CD14-positive monocyte (primary cell): ENCODE data around the gene HOXA13. TPM values are rescaled to one million over a fixed set of nuclear protein-coding genes. Genes with fewer than 3 reads are reported as not detected.

Experiments used
- DNase-seq, 3 donors: peaks; one replicate each; pipeline ENCODE4 v3.0.0-alpha.2; 2011 to 2022
- H2AFZ ChIP-seq: 2 replicates; pipeline ENCODE4 v1.6.0; 2012; ENCODE audit warnings: mild to moderate bottlenecking, low read depth, low read length, inconsistent platforms; ENCODE audit not compliant: insufficient read depth, poor library complexity, severe bottlenecking
- H3K27ac ChIP-seq, 2 donors: 1 replicate in 1 of 2; 2 replicates in 1 of 2; pipeline ENCODE4 v1.5.1; 2012 to 2013; ENCODE audit warnings: low read length in 2 of 2, control low read depth in 1 of 2, inconsistent platforms in 1 of 2, low read depth in 1 of 2, mild to moderate bottlenecking in 1 of 2
- H3K27me3 ChIP-seq, 2 donors: one replicate each; pipeline versions ENCODE4 v1.6.0 to v1.6.1; 2011 to 2013; ENCODE audit warnings: low read length in 2 of 2; ENCODE audit not compliant: control insufficient read depth in 2 of 2, insufficient read depth in 2 of 2
- H3K36me3 ChIP-seq, 2 donors: replicated peaks in 1 of 2; 1 replicate in 1 of 2; 2 replicates in 1 of 2; pipeline versions ENCODE4 v1.5.1 to v1.6.1; 2012 to 2013; ENCODE audit warnings: low read length in 2 of 2, control low read depth in 1 of 2, inconsistent platforms in 1 of 2, mild to moderate bottlenecking in 1 of 2; ENCODE audit not compliant: insufficient read depth in 2 of 2, control insufficient read depth in 1 of 2
- H3K4me1 ChIP-seq, 2 donors: 1 replicate in 1 of 2; 2 replicates in 1 of 2; pipeline versions ENCODE4 v1.5.1 to v1.6.1; 2012 to 2013; ENCODE audit warnings: low read length in 2 of 2, control low read depth in 1 of 2, inconsistent platforms in 1 of 2, mild to moderate bottlenecking in 1 of 2, moderate library complexity in 1 of 2; ENCODE audit not compliant: insufficient read depth in 2 of 2, control insufficient read depth in 1 of 2
- H3K4me2 ChIP-seq: replicated peaks from 2 replicates; pipeline ENCODE3; 2012; ENCODE audit warnings: low read length, moderate library complexity, mild to moderate bottlenecking; ENCODE audit not compliant: poor library complexity, severe bottlenecking; ENCODE audit errors: extremely low read depth
- H3K4me3 ChIP-seq, 3 experiments: fragments of 200-600 bp in 1 of 3; sonication (generic) in 1 of 3; replicated peaks in 1 of 3; 1 replicate in 2 of 3; 2 replicates in 1 of 3; pipeline ENCODE4 v1.5.1; 2011 to 2013; ENCODE audit warnings: low read length in 3 of 3, mild to moderate bottlenecking in 3 of 3, control low read depth in 2 of 3, low read depth in 2 of 3, inconsistent platforms in 1 of 3, moderate library complexity in 1 of 3
- H3K79me2 ChIP-seq: 2 replicates; pipeline ENCODE4 v1.6.0; 2012; ENCODE audit warnings: mild to moderate bottlenecking, control low read depth, inconsistent platforms, low read length, moderate library complexity; ENCODE audit not compliant: insufficient read depth
- H3K9ac ChIP-seq: 2 replicates; pipeline ENCODE4 v1.6.0; 2017; ENCODE audit warnings: low read length, mild to moderate bottlenecking; ENCODE audit not compliant: insufficient read depth, poor library complexity, severe bottlenecking
- H3K9me3 ChIP-seq, 2 donors: replicated peaks in 1 of 2; 1 replicate in 1 of 2; 2 replicates in 1 of 2; pipeline versions ENCODE4 v1.5.1 to v1.6.1; 2012 to 2013; ENCODE audit warnings: low read length in 2 of 2, control low read depth in 1 of 2; ENCODE audit not compliant: control insufficient read depth in 1 of 2, insufficient read depth in 1 of 2
- H4K20me1 ChIP-seq: 2 replicates; pipeline ENCODE4 v1.6.0; 2012; ENCODE audit warnings: mild to moderate bottlenecking, low read length, control low read depth, moderate library complexity; ENCODE audit not compliant: insufficient read depth
- H3K27ac Mint-ChIP-seq, 7 donors: one replicate each; pipeline ENCODE4 v1.8.0; 2020; ENCODE audit warnings: mild to moderate bottlenecking in 7 of 7, mixed read lengths in 7 of 7, moderate library complexity in 6 of 7, inconsistent platforms in 2 of 7
- H3K27me3 Mint-ChIP-seq, 3 donors: one replicate each; pipeline ENCODE4 v1.8.0; 2021 to 2022; ENCODE audit warnings: low read depth in 3 of 3, mild to moderate bottlenecking in 3 of 3, mixed read lengths in 3 of 3, moderate library complexity in 3 of 3, inconsistent platforms in 1 of 3
- H3K36me3 Mint-ChIP-seq, 2 donors: one replicate each; pipeline ENCODE4 v1.8.0; 2020; ENCODE audit warnings: mixed read lengths in 2 of 2, inconsistent platforms in 1 of 2, mild to moderate bottlenecking in 1 of 2
- H3K4me1 Mint-ChIP-seq: one replicate; pipeline ENCODE4 v1.8.0; 2020; ENCODE audit warnings: mild to moderate bottlenecking, mixed read lengths
- H3K4me3 Mint-ChIP-seq, 2 donors: one replicate each; pipeline ENCODE4 v1.8.0; 2020; ENCODE audit warnings: mild to moderate bottlenecking in 2 of 2, mixed read lengths in 2 of 2, moderate library complexity in 1 of 2
- H3K9me3 Mint-ChIP-seq, 7 donors: one replicate each; pipeline ENCODE4 v1.8.0; 2020 to 2022; ENCODE audit warnings: mixed read lengths in 7 of 7, mild to moderate bottlenecking in 6 of 7, moderate library complexity in 6 of 7, inconsistent platforms in 2 of 7
- WGBS: methylation state at CpG from one replicate; pipeline ENCODE4 v1.1.5; 2013; ENCODE audit warnings: missing lambda C conversion rate; ENCODE audit not compliant: insufficient coverage; 5-methylcytosine and 5-hydroxymethylcytosine counted together
- intact Hi-C, 2 donors: fragments of 100-400 bp; cut with micrococcal nuclease; formaldehyde crosslinking; loops; one replicate each; pipeline versions ENCODE4 v1.15.0 to v1.15.1; 2023
- polyA plus RNA-seq, 3 donors: library from polyadenylated mRNA; depleted of rRNA in 1 of 3; unstranded in 2 of 3; stranded (reverse) in 1 of 3; fragments of 300-500 nt in 2 of 3; fragments of >200 nt in 1 of 3; fragmentation: Illumina TruSeq in 2 of 3; gene quantifications; 1 replicate in 2 of 3; 2 replicates in 1 of 3; pipeline ENCODE4 v1.2.3, GENCODE V29; 2012 to 2021
- TF ChIP-seq, protein P1 (sequence below): fragments of 200-600 bp; IDR thresholded peaks from one replicate; pipeline ENCODE4 v1.8.0; 2022; ENCODE audit warnings: antibody characterized with exemption, mild to moderate bottlenecking

The HOXA13 gene
- polyA plus RNA-seq, 3 donors, result not detected

DNA sequence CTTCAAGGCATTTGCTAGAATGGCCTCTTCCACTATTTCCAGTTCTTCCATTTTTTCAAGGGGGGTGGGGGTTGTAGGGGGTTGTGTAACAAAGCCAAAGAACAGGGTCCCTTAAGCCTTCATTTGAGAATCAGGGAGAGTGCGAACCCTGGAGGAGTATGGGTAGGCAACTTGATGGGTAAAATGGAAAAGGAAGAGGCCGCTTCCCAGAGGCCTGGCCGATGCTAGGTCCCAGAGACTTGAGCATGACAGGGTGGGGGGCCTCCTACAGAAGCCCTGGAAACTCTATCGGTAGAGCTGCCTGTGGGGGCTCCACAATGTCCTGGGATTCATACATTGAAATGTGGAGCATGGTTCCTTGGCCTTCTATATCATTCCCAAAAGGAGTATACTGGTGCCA is 9.1 kb upstream of the HOXA13 start:
- H3K36me3 Mint-ChIP-seq, result peaks cover 8 to 9% of the 10 kb centered on the region in 2 donors
- H3K4me3 Mint-ChIP-seq, result peak overlapping the region in 1 of 2 donors; percentile 80

DNA sequence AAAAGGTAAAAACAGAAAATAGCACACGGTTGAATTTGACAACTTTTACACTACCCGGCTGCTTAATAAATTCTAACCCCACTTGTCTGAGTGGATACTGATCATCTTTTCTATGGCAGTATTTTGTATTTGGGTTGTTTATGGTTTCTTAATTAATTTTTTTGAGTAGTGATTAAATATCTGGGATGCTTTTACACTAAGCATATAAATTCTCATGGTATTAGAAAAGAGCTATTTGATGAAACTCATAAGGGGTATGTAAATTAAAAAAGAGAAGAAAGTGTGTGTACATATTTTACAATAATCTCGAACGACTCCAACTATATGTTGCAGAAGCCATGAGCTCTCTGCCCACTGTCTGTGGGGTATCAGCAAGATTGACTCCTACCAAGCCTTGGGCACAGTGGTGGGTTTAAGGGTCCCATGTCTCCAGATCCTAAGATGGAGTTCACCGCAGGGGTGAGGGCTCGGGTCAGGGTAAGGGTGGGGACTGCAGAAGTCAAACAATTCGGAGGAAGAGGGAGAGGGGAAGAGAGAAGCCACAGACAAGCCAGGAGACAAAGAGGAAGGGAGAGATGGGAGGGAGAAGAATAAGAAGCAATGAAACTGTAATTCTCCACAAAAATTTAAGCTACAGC is 7.6 kb upstream of the HOXA13 start:
- Histone ChIP-seq H3K4me2 (no peak overlapping the region), H3K4me3 (no peak overlapping the region), H3K27ac (no peak overlapping the region), H4K20me1 (no peaks in the 10 kb centered on the region), H3K9me3 (peaks cover 4 to 33% of the 10 kb centered on the region in 2 donors), H3K9ac (no peak overlapping the region), H3K36me3 (no peaks in the 10 kb centered on the region), H3K27me3 (peaks cover 99 to 100% of the 10 kb centered on the region in 2 donors), H3K4me1 (peaks cover 17% of the 10 kb centered on the region in 2 donors), H3K79me2 (no peaks in the 10 kb centered on the region), H2AFZ (no peak overlapping the region)
- Mint-ChIP-seq H3K36me3 (peaks cover 8 to 10% of the 10 kb centered on the region in 2 donors), H3K4me1 (peaks cover 32% of the 10 kb centered on the region), H3K9me3 (peaks cover 0 to 37% (median 13%) of the 10 kb centered on the region in 7 donors), H3K27me3 (peaks cover 99 to 100% (median 100%) of the 10 kb centered on the region in 3 donors), H3K27ac (no peak overlapping the region), H3K4me3 (peak overlapping the region in 1 of 2 donors; percentile 57)
- no peak for DNase-seq
- WGBS, result 0% methylated on average over 3 of the region's 7 CpGs
- TF ChIP-seq, protein P1, sequence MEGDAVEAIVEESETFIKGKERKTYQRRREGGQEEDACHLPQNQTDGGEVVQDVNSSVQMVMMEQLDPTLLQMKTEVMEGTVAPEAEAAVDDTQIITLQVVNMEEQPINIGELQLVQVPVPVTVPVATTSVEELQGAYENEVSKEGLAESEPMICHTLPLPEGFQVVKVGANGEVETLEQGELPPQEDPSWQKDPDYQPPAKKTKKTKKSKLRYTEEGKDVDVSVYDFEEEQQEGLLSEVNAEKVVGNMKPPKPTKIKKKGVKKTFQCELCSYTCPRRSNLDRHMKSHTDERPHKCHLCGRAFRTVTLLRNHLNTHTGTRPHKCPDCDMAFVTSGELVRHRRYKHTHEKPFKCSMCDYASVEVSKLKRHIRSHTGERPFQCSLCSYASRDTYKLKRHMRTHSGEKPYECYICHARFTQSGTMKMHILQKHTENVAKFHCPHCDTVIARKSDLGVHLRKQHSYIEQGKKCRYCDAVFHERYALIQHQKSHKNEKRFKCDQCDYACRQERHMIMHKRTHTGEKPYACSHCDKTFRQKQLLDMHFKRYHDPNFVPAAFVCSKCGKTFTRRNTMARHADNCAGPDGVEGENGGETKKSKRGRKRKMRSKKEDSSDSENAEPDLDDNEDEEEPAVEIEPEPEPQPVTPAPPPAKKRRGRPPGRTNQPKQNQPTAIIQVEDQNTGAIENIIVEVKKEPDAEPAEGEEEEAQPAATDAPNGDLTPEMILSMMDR, result no peak
- intact Hi-C loops, result loop anchor here (5.0 to 10.0 kb wide), 2 partner anchors 365 to 887 kb away; no protein-coding TSS in a partner anchor

More for the DNA sequence above, 9.1 kb upstream of the HOXA13 start:
- Mint-ChIP-seq H3K27me3 (peaks cover 99 to 100% (median 99%) of the 10 kb centered on the region in 3 donors), H3K4me1 (peaks cover 35% of the 10 kb centered on the region), H3K9me3 (peaks cover 0 to 31% (median 12%) of the 10 kb centered on the region in 7 donors), H3K27ac (no peak overlapping the region)
- no peak overlapping the region for H3K9ac ChIP-seq
- no peaks in the 10 kb centered on the region for H3K36me3 ChIP-seq
- no peak overlapping the region for H2AFZ ChIP-seq
- no peaks in the 10 kb centered on the region for H3K79me2 ChIP-seq
- peaks cover 16 to 22% of the 10 kb centered on the region in 2 donors for H3K4me1 ChIP-seq
- TF ChIP-seq, protein P1, result no peak
- H3K27me3 ChIP-seq, result peaks cover 99 to 100% of the 10 kb centered on the region in 2 donors
- no peak overlapping the region for H3K4me2 ChIP-seq
- H4K20me1 ChIP-seq, result no peaks in the 10 kb centered on the region
- intact Hi-C loops, result loop anchor here (5.0 to 10.0 kb wide), 2 partner anchors 363 to 886 kb away; no protein-coding TSS in a partner anchor
- H3K27ac ChIP-seq, result no peak overlapping the region
- no peak for DNase-seq
- H3K9me3 ChIP-seq, result peaks cover 4 to 22% of the 10 kb centered on the region in 2 donors
- no peak overlapping the region for H3K4me3 ChIP-seq
- whole genome bisulfite sequencing, result 73% methylated on average over 4 of the region's 4 CpGs
